ENCODE results near the gene SAT1.

The SAT1 gene

DNA sequence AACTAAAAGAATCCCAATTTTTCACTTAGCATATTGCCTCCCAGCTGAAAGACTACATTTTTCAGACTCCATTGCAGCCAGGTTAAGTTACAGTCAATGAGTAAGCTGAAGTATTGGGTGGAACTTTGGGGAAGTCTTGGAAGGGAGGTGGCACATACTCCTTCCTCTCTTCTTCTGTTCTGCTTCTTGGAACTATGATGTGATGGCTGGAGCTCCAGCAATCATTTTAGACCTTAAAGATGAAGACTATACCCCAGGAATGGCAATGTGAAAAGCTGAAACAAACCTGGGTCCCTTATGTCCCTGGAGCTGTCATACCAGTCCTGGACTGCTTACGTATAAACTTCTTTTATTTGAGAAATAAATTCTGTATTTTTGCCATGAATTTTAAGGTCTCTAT is 30.8 kb downstream of the SAT1 start:
- no peak overlapping the region for H2AFZ ChIP-seq (ENCODE audit: low read length)
- H4K20me1 ChIP-seq (ENCODE audit: insufficient read depth, low read length, poor library complexity, severe bottlenecking), result no peaks in the 10 kb centered on the region
- no peaks in the 10 kb centered on the region for H3K79me2 ChIP-seq (ENCODE audit: insufficient read depth, low read length)
- no peaks in the 10 kb centered on the region for H3K9me2 ChIP-seq (replicated peaks; ENCODE audit: low read depth, low read length)
- H3K4me3 ChIP-seq (ENCODE audit: low read length, poor library complexity, severe bottlenecking), result no peak overlapping the region
- peaks cover 5% of the 10 kb centered on the region for H3K4me1 ChIP-seq (ENCODE audit: insufficient read depth, low read length, poor library complexity, severe bottlenecking)
- no peaks in the 10 kb centered on the region for H3K9me3 ChIP-seq (ENCODE audit: insufficient read depth, low read depth, low read length)
- no peaks in the 10 kb centered on the region for H3F3A ChIP-seq (ENCODE audit: low read depth)
- no peak overlapping the region for H3K4me2 ChIP-seq (ENCODE audit: low read depth, low read length, poor library complexity, severe bottlenecking)
- H3K36me3 ChIP-seq (ENCODE audit: insufficient read depth, low read length), result no peaks in the 10 kb centered on the region
- no peaks in the 10 kb centered on the region for H3K27me3 ChIP-seq (ENCODE audit: insufficient read depth, low read length, poor library complexity, severe bottlenecking)
- H3K9ac ChIP-seq (ENCODE audit: low read depth, low read length, poor library complexity, severe bottlenecking), result no peak overlapping the region
- no peak for TF ChIP-seq EZH2phosphoT487 (IDR thresholded peaks at IDR 0.05; ENCODE audit: borderline replicate concordance)
- TF ChIP-seq, protein P1, sequence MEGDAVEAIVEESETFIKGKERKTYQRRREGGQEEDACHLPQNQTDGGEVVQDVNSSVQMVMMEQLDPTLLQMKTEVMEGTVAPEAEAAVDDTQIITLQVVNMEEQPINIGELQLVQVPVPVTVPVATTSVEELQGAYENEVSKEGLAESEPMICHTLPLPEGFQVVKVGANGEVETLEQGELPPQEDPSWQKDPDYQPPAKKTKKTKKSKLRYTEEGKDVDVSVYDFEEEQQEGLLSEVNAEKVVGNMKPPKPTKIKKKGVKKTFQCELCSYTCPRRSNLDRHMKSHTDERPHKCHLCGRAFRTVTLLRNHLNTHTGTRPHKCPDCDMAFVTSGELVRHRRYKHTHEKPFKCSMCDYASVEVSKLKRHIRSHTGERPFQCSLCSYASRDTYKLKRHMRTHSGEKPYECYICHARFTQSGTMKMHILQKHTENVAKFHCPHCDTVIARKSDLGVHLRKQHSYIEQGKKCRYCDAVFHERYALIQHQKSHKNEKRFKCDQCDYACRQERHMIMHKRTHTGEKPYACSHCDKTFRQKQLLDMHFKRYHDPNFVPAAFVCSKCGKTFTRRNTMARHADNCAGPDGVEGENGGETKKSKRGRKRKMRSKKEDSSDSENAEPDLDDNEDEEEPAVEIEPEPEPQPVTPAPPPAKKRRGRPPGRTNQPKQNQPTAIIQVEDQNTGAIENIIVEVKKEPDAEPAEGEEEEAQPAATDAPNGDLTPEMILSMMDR (conservative IDR thresholded peaks at IDR 0.05; ENCODE audit: low read length), result no peak

DNA sequence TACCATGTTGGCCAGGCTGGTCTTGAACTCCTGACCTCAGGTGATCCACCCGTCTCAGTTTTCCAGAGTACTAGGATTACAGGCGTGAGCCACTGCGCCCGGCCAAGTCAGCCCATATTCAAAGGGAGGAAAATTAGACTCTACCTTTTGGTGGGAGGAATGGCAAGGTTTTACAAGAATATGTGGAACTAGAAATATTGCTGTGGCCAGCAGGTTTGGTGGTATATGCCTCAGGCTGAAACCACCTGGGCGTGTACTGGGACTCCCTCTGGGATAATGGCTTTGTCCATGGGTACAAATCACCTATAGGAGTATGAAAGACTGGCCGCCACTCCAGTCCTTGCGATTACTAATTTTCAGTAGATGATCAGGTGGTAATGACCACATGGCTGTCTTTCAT is 32.4 kb downstream of the SAT1 start:
- Histone ChIP-seq H2AFZ (ENCODE audit: low read length) (no peak overlapping the region), H3K9me2 (replicated peaks; ENCODE audit: low read depth, low read length) (no peaks in the 10 kb centered on the region), H3K36me3 (ENCODE audit: insufficient read depth, low read length) (no peaks in the 10 kb centered on the region), H3K4me1 (ENCODE audit: insufficient read depth, low read length, poor library complexity, severe bottlenecking) (peaks cover 5% of the 10 kb centered on the region), H3F3A (ENCODE audit: low read depth) (no peaks in the 10 kb centered on the region), H3K9ac (ENCODE audit: low read depth, low read length, poor library complexity, severe bottlenecking) (no peak overlapping the region), H4K20me1 (ENCODE audit: insufficient read depth, low read length, poor library complexity, severe bottlenecking) (no peaks in the 10 kb centered on the region), H3K4me3 (ENCODE audit: low read length, poor library complexity, severe bottlenecking) (no peak overlapping the region), H3K9me3 (ENCODE audit: insufficient read depth, low read depth, low read length) (no peaks in the 10 kb centered on the region), H3K4me2 (ENCODE audit: low read depth, low read length, poor library complexity, severe bottlenecking) (no peak overlapping the region), H3K27me3 (ENCODE audit: insufficient read depth, low read length, poor library complexity, severe bottlenecking) (no peaks in the 10 kb centered on the region), H3K79me2 (ENCODE audit: insufficient read depth, low read length) (no peaks in the 10 kb centered on the region)
- TF ChIP-seq, protein P1 (conservative IDR thresholded peaks at IDR 0.05; ENCODE audit: low read length), result no peak
- no peak for TF ChIP-seq EZH2phosphoT487 (IDR thresholded peaks at IDR 0.05; ENCODE audit: borderline replicate concordance)

DNA sequence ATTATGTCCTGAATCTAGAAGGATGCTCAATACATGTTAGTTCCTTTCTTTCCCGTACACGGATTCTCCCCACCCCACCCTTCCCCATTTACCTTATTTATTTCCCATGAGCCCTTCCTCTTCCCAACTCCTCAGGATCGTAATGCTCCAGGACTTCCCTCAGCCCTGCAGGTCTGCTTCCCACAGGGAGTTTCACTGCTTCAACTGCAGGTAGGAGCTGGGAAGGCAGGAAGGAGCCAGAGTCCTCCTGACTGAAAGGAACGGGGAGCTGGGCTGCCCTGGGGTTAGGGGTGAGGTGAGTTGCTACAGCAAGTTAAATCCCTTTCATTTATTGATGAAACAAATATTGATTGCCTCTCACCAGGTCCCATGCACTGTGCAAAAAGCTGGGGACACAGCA is 33.2 kb downstream of the SAT1 start:
- H3K79me2 ChIP-seq (ENCODE audit: insufficient read depth, low read length), result no peaks in the 10 kb centered on the region
- no peaks in the 10 kb centered on the region for H3F3A ChIP-seq (ENCODE audit: low read depth)
- TF ChIP-seq EZH2phosphoT487 (IDR thresholded peaks at IDR 0.05; ENCODE audit: borderline replicate concordance), result no peak
- TF ChIP-seq, protein P1 (conservative IDR thresholded peaks at IDR 0.05; ENCODE audit: low read length), result no peak
- H3K9me3 ChIP-seq (ENCODE audit: insufficient read depth, low read depth, low read length), result no peaks in the 10 kb centered on the region
- no peaks in the 10 kb centered on the region for H3K9me2 ChIP-seq (replicated peaks; ENCODE audit: low read depth, low read length)
- H2AFZ ChIP-seq (ENCODE audit: low read length), result no peak overlapping the region
- no peaks in the 10 kb centered on the region for H3K27me3 ChIP-seq (ENCODE audit: insufficient read depth, low read length, poor library complexity, severe bottlenecking)
- no peaks in the 10 kb centered on the region for H4K20me1 ChIP-seq (ENCODE audit: insufficient read depth, low read length, poor library complexity, severe bottlenecking)
- H3K9ac ChIP-seq (ENCODE audit: low read depth, low read length, poor library complexity, severe bottlenecking), result no peak overlapping the region
- H3K4me2 ChIP-seq (ENCODE audit: low read depth, low read length, poor library complexity, severe bottlenecking), result no peak overlapping the region
- H3K4me3 ChIP-seq (ENCODE audit: low read length, poor library complexity, severe bottlenecking), result no peak overlapping the region
- peaks cover 5% of the 10 kb centered on the region for H3K4me1 ChIP-seq (ENCODE audit: insufficient read depth, low read length, poor library complexity, severe bottlenecking)
- H3K36me3 ChIP-seq (ENCODE audit: insufficient read depth, low read length), result no peaks in the 10 kb centered on the region
